IMR-90 (cell line): ENCODE results near the gene EPHB1. TPM values are rescaled to one million over a fixed set of nuclear protein-coding genes. Genes with fewer than 3 reads are reported as not detected.

Source experiments
- ATAC-seq: fragments of 200-7000 bp; cut with Tn5 transposase; 2 replicates; pipeline ENCODE4 v1.9.1; 2020; ENCODE audit warnings: low read depth, mild to moderate bottlenecking, moderate library complexity
- BruUV-seq: library from RNA; stranded (reverse); fragments of 400-500 nt; replicated peaks from 2 replicates; lab custom pipeline; 2021; lab: Mats Ljungman, UMichigan
- CTCF ChIA-PET: fragments of 300-600 bp; formaldehyde crosslinking; extraction: SDS; loops from one replicate; lab custom pipeline; 2021; ENCODE audit warnings: antibody characterized with exemption; lab: Yijun Ruan, JAX
- POLR2A ChIA-PET: fragments of 300-600 bp; sonication (Branson Sonifier 250); formaldehyde crosslinking; loops from one replicate; lab custom pipeline; 2022; ENCODE audit warnings: antibody characterized with exemption; ENCODE audit not compliant: unreplicated experiment; lab: Charles Lee
- DNase-seq: peaks from one replicate; pipeline ENCODE4 v3.0.0; 2013
- H2AFZ ChIP-seq: replicated peaks from 2 replicates; pipeline ENCODE3; 2013; ENCODE audit warnings: low read length, mild to moderate bottlenecking; ENCODE audit not compliant: poor library complexity
- H2AK5ac ChIP-seq: 2 replicates; pipeline ENCODE4 v1.6.1; 2013; ENCODE audit warnings: low read depth, low read length, inconsistent platforms
- H2AK9ac ChIP-seq: replicated peaks from 2 replicates; pipeline ENCODE3; 2013; ENCODE audit warnings: mild to moderate bottlenecking, low read depth, low read length, moderate library complexity; ENCODE audit not compliant: poor library complexity
- H2BK120ac ChIP-seq: 2 replicates; pipeline ENCODE4 v1.6.1; 2013; ENCODE audit warnings: low read depth, low read length, inconsistent platforms
- H2BK15ac ChIP-seq: 3 replicates; pipeline ENCODE4 v1.6.1; 2013; ENCODE audit warnings: low read depth, low read length, inconsistent platforms
- H2BK20ac ChIP-seq: 2 replicates; pipeline ENCODE4 v1.6.1; 2013; ENCODE audit warnings: low read depth, mild to moderate bottlenecking, inconsistent platforms, low read length, moderate library complexity
- H2BK5ac ChIP-seq: 2 replicates; pipeline ENCODE4 v1.6.1; 2013; ENCODE audit warnings: mild to moderate bottlenecking, low read depth, low read length, inconsistent platforms; ENCODE audit not compliant: poor library complexity, severe bottlenecking
- H3K14ac ChIP-seq: replicated peaks from 2 replicates; pipeline ENCODE4 v1.6.1; 2013; ENCODE audit warnings: low read depth, low read length, inconsistent platforms
- H3K18ac ChIP-seq: 2 replicates; pipeline ENCODE4 v1.6.1; 2013; ENCODE audit warnings: low read depth, low read length, control low read depth
- H3K23ac ChIP-seq: 2 replicates; pipeline ENCODE4 v1.6.1; 2013; ENCODE audit warnings: low read depth, low read length, inconsistent platforms
- H3K27ac ChIP-seq: 2 replicates; pipeline ENCODE4 v1.5.1; 2013; ENCODE audit warnings: mild to moderate bottlenecking, control low read depth, low read length; ENCODE audit not compliant: insufficient read depth
- H3K27me3 ChIP-seq: 2 replicates; pipeline ENCODE4 v1.6.1; 2013; ENCODE audit warnings: low read length; ENCODE audit not compliant: control insufficient read depth, insufficient read depth
- H3K36me3 ChIP-seq: 2 replicates; pipeline ENCODE4 v1.6.1; 2013; ENCODE audit warnings: low read length, mixed read lengths; ENCODE audit not compliant: control insufficient read depth, insufficient read depth
- H3K4ac ChIP-seq: 2 replicates; pipeline ENCODE4 v1.6.1; 2013; ENCODE audit warnings: low read depth, low read length, inconsistent platforms
- H3K4me1 ChIP-seq: 2 replicates; pipeline ENCODE4 v1.6.1; 2013; ENCODE audit warnings: low read length, mixed read lengths; ENCODE audit not compliant: control insufficient read depth, insufficient read depth
- H3K4me2 ChIP-seq: 2 replicates; pipeline ENCODE4 v1.6.1; 2013; ENCODE audit warnings: low read depth, mild to moderate bottlenecking, control low read depth, low read length, moderate library complexity
- H3K4me3 ChIP-seq: 2 replicates; pipeline ENCODE4 v1.5.1; 2013; ENCODE audit warnings: low read depth, mild to moderate bottlenecking, control low read depth, low read length, moderate library complexity; ENCODE audit not compliant: insufficient read depth
- H3K56ac ChIP-seq: 2 replicates; pipeline ENCODE4 v1.6.1; 2013; ENCODE audit warnings: low read length, inconsistent platforms; ENCODE audit not compliant: insufficient read depth; ENCODE audit errors: extremely low read depth
- H3K79me1 ChIP-seq, 2 experiments: 2 replicates each; pipeline ENCODE4 v1.6.1; 2013; ENCODE audit warnings: low read length in 2 of 2, inconsistent platforms in 1 of 2, low read depth in 1 of 2
- H3K9ac ChIP-seq: 2 replicates; pipeline ENCODE4 v1.6.1; 2013; ENCODE audit warnings: low read depth, low read length, control low read depth
- H3K9me1 ChIP-seq: 2 replicates; pipeline ENCODE4 v1.6.1; 2013; ENCODE audit warnings: low read length, inconsistent platforms; ENCODE audit not compliant: insufficient read depth
- H3K9me3 ChIP-seq: 2 replicates; pipeline ENCODE4 v1.6.1; 2013; ENCODE audit warnings: low read length; ENCODE audit not compliant: control insufficient read depth, insufficient read depth
- H4K20me1 ChIP-seq: 2 replicates; pipeline ENCODE4 v1.6.1; 2013; ENCODE audit warnings: low read length, inconsistent platforms; ENCODE audit not compliant: insufficient read depth
- H4K5ac ChIP-seq: 2 replicates; pipeline ENCODE4 v1.6.1; 2013; ENCODE audit warnings: mild to moderate bottlenecking, low read depth, low read length, control low read depth
- H4K8ac ChIP-seq, 2 experiments: 2 replicates each; pipeline ENCODE4 v1.6.1; 2013; ENCODE audit warnings: low read depth in 2 of 2, low read length in 2 of 2, control low read depth in 1 of 2, inconsistent platforms in 1 of 2
- H4K91ac ChIP-seq: 2 replicates; pipeline ENCODE4 v1.6.1; 2013; ENCODE audit warnings: low read depth, low read length, inconsistent platforms; ENCODE audit not compliant: insufficient read depth
- POLR2A ChIP-seq: IDR thresholded peaks from 2 replicates; pipeline ENCODE4 v1.6.1; 2012; ENCODE audit warnings: mild to moderate bottlenecking, low read depth, low read length
- WGBS, 2 experiments: methylation state at CpG; one replicate each; pipeline versions ENCODE4 v1.1.5 to v1.1.7; 2013; ENCODE audit warnings: missing lambda C conversion rate in 2 of 2; ENCODE audit not compliant: insufficient read length in 1 of 2; ENCODE audit errors: extremely low coverage in 2 of 2; 5-methylcytosine and 5-hydroxymethylcytosine counted together
- dilution Hi-C: fragments of 300-500 bp; cut with HindIII; formaldehyde crosslinking; loops from one replicate; pipeline ENCODE4 v1.14.3; 2018; ENCODE audit warnings: low sequenced_read_pairs; ENCODE audit not compliant: unreplicated experiment
- in situ Hi-C: fragments of 300-500 bp; cut with MboI; formaldehyde crosslinking; loops from 3 replicates; pipeline ENCODE4 v1.14.3; 2019; ENCODE audit warnings: low sequenced_read_pairs, inconsistent platforms, mixed read lengths
- intact Hi-C: fragments of 100-400 bp; cut with micrococcal nuclease; formaldehyde crosslinking; loops from 2 replicates; pipeline ENCODE4 v1.10.0; 2022
- polyA plus RNA-seq, 3 experiments: library from polyadenylated mRNA; depleted of rRNA; stranded (reverse); fragments of >200 nt; gene quantifications; 2 replicates each; pipeline ENCODE4 v1.2.3, GENCODE V29; 2012; ENCODE audit warnings: low replicate concordance in 1 of 3
- total RNA-seq: library from RNA; depleted of rRNA; stranded (reverse); fragments of >200 nt; gene quantifications from 2 replicates; pipeline ENCODE4 v1.2.3, GENCODE V29; 2012

Gene EPHB1
- total and polyA plus RNA-seq, 2 of the 4 experiments (the other 2 are of a cell fraction): 0.17 to 0.36 TPM

DNA sequence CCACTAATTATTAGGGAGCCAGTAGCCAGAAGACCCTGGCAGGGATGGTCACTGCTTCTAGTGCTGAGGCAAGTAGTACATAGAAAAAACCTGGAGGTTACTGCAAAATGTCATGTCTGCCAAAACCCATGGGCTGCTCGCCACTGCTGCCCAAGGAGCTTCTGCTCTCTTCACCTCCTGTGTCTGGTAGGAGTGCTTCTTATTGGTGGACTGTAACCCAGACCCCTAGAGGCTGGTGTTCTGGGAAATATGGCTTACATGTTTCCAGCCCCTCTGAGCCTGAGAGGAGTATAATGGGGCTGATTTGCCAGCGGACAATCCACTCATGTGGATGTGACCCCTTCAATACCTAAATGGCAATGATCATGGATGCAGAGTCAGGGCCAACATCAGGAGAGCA is 286.4 kb downstream of the EPHB1 start:
- no peak for ATAC-seq
- H2BK120ac ChIP-seq: no peak overlapping the region
- no peaks in the 10 kb centered on the region for H3K4me1 ChIP-seq
- DNase-seq: no peak
- H4K8ac ChIP-seq: no peak overlapping the region
- no peak overlapping the region for H3K23ac ChIP-seq
- H3K9me1 ChIP-seq: no peaks in the 10 kb centered on the region
- no peak overlapping the region for H3K27ac ChIP-seq
- no peak overlapping the region for H3K4me3 ChIP-seq
- no peak overlapping the region for H2AK9ac ChIP-seq
- ChIA-PET POLR2A (no interaction called here), CTCF (no interaction called here)
- no CpG with 5 or more reads among the region's 2 CpGs for WGBS, 2 experiments
- no peak overlapping the region for H4K91ac ChIP-seq
- dilution Hi-C loops: no loop called here
- no peaks in the 10 kb centered on the region for H3K36me3 ChIP-seq
- TF ChIP-seq POLR2A: no peak
- H2BK20ac ChIP-seq: no peak overlapping the region
- intact Hi-C loops: no loop called here
- no peak overlapping the region for H2BK15ac ChIP-seq
- no peaks in the 10 kb centered on the region for H4K20me1 ChIP-seq
- no peak overlapping the region for H3K4me2 ChIP-seq
- H3K9ac ChIP-seq: no peak overlapping the region
- no peak overlapping the region for H2AK5ac ChIP-seq
- H3K14ac ChIP-seq: no peak overlapping the region
- H3K79me1 ChIP-seq: no peaks in the 10 kb centered on the region
- H3K4ac ChIP-seq: no peak overlapping the region
- in situ Hi-C loops: no loop called here
- H3K56ac ChIP-seq: no peak overlapping the region
- BruUV-seq: no TSS peak
- H2AFZ ChIP-seq: no peak overlapping the region
- peaks cover 1% of the 10 kb centered on the region; the same call in 1 of the 2 replicates for H3K9me3 ChIP-seq
- H4K5ac ChIP-seq: no peak overlapping the region
- no peak overlapping the region for H3K18ac ChIP-seq
- no peaks in the 10 kb centered on the region for H3K27me3 ChIP-seq
- H2BK5ac ChIP-seq: no peak overlapping the region
